ENCODE measurements around the gene ERC2. TPM values are rescaled to one million over a fixed set of nuclear protein-coding genes. Genes with fewer than 3 reads are reported as not detected.

ERC2 gene
- total RNA-seq, 1 donor from 2014 or later, result 0.65 TPM

DNA sequence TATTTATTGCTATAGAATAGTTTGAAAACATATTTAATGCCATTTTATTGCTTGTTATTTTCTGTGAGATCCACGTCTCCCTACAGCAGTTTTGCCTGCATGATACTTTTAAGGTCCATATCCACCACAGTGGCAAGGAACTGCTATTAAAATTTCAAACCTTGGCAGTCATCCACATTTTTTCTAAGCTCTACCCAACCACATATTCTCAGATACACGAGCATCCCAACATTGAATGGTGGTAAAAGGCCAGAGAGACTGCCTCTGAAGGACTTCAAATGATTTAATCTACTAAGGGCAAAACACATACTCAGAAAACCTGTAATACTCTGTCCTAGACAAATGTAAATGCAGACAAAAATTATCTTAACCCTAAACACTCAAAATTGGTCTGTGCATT lies 173.1 kb downstream of the ERC2 start:
- H3K9me3 Mint-ChIP-seq (ENCODE audit: low read depth), result peaks cover 4% of the 10 kb centered on the region
- peaks cover 3% of the 10 kb centered on the region for H3K27me3 Mint-ChIP-seq (ENCODE audit: low read depth)
- no peak overlapping the region for H3K27ac Mint-ChIP-seq (ENCODE audit: unreplicated experiment)
- DNase-seq (ENCODE audit: low spot score), result no peak
- no peak for TF ChIP-seq CTCF (IDR thresholded peaks at IDR 0.05)
- H3K4me3 Mint-ChIP-seq (ENCODE audit: unreplicated experiment), result no peak overlapping the region
- H3K36me3 Mint-ChIP-seq (ENCODE audit: low read depth), result no peaks in the 10 kb centered on the region
- peaks cover 4% of the 10 kb centered on the region for H3K4me1 Mint-ChIP-seq (ENCODE audit: low read depth)

- TF ChIP-seq CTCF (IDR thresholded peaks at IDR 0.05), result no peak
- Mint-ChIP-seq H3K27ac (ENCODE audit: unreplicated experiment) (no peak overlapping the region), H3K27me3 (ENCODE audit: low read depth) (peaks cover 3% of the 10 kb centered on the region), H3K4me3 (ENCODE audit: unreplicated experiment) (no peak overlapping the region), H3K4me1 (ENCODE audit: low read depth) (peaks cover 4% of the 10 kb centered on the region), H3K36me3 (ENCODE audit: low read depth) (no peaks in the 10 kb centered on the region), H3K9me3 (ENCODE audit: low read depth) (peaks cover 4% of the 10 kb centered on the region)
- DNase-seq (ENCODE audit: low spot score), result no peak
These were observed 174.0 kb downstream of the ERC2 start for GRCh38 chr3:56294286-56294685.

DNA sequence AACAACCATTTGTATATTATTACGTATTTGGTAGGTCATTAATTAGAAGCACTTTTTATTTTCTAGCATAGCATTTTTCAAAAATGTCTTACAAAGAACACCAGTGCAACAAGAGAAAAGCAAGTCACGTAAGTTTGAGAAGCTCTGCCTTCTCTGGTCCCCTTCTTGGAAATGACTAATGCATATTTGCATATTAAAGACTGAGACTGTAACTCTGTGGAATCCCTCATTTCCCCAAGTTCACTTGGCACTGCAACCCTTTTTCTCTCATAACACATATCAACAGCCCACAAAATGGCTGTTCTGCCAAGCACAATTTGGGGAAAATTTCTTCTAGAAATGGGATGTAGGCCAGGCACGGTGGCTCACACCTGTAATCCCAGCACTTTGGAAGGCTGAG lies 176.3 kb downstream of the ERC2 start:
- no peaks in the 10 kb centered on the region for H3K36me3 Mint-ChIP-seq (ENCODE audit: low read depth)
- H3K4me3 Mint-ChIP-seq (ENCODE audit: unreplicated experiment), result no peak overlapping the region
- no peak for TF ChIP-seq CTCF (IDR thresholded peaks at IDR 0.05)
- peaks cover 4% of the 10 kb centered on the region for H3K9me3 Mint-ChIP-seq (ENCODE audit: low read depth)
- peaks cover 4% of the 10 kb centered on the region for H3K4me1 Mint-ChIP-seq (ENCODE audit: low read depth)
- no peak overlapping the region for H3K27ac Mint-ChIP-seq (ENCODE audit: unreplicated experiment)
- DNase-seq (ENCODE audit: low spot score), result no peak
- peaks cover 8% of the 10 kb centered on the region for H3K27me3 Mint-ChIP-seq (ENCODE audit: low read depth)

DNA sequence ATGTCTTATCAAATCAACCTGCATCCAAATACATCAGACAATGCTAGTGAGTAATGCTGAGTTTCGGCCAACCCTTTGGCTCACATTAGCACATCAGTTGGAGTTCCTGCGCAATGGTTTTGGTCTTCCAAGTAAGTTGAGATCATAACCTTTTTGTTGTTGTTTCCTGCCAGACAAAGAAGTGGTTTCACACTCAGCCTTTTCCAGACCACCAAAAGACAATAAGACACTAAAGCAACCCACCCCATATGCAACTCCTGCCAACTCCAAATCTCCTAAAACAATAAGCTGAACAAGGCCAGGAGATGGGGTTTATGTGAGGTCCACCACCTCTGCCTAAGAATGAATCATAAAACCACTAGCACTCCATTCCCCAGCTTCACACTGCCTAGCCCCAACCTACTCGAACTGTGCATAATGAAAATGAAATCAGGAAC lies 177.0 kb downstream of the ERC2 start:
- DNase-seq (ENCODE audit: low spot score), result no peak
- no peak overlapping the region for H3K4me3 Mint-ChIP-seq (ENCODE audit: unreplicated experiment)
- H3K27me3 Mint-ChIP-seq (ENCODE audit: low read depth), result peaks cover 8% of the 10 kb centered on the region
- peaks cover 4% of the 10 kb centered on the region for H3K9me3 Mint-ChIP-seq (ENCODE audit: low read depth)
- no peak overlapping the region for H3K27ac Mint-ChIP-seq (ENCODE audit: unreplicated experiment)
- TF ChIP-seq CTCF (IDR thresholded peaks at IDR 0.05), result no peak
- no peaks in the 10 kb centered on the region for H3K36me3 Mint-ChIP-seq (ENCODE audit: low read depth)
- peaks cover 2% of the 10 kb centered on the region for H3K4me1 Mint-ChIP-seq (ENCODE audit: low read depth)

GRCh38 chr3:56290374-56290773 lies 177.9 kb downstream of the ERC2 start:
- Mint-ChIP-seq H3K27ac (ENCODE audit: unreplicated experiment) (no peak overlapping the region), H3K4me3 (ENCODE audit: unreplicated experiment) (no peak overlapping the region), H3K4me1 (ENCODE audit: low read depth) (no peaks in the 10 kb centered on the region), H3K9me3 (ENCODE audit: low read depth) (peaks cover 4% of the 10 kb centered on the region), H3K27me3 (ENCODE audit: low read depth) (peaks cover 10% of the 10 kb centered on the region), H3K36me3 (ENCODE audit: low read depth) (no peaks in the 10 kb centered on the region)
- DNase-seq (ENCODE audit: low spot score), result no peak
- TF ChIP-seq CTCF (IDR thresholded peaks at IDR 0.05), result no peak

Data from chondrocyte (in vitro differentiated cells).